ENCODE data around the gene PEX3. TPM values are rescaled to one million over a fixed set of nuclear protein-coding genes. Genes with fewer than 3 reads are reported as not detected.

Gene PEX3
- total and polyA plus RNA-seq, 3 experiments from 2014 or later: 18.0 to 23.6 (median 20.4) TPM

DNA sequence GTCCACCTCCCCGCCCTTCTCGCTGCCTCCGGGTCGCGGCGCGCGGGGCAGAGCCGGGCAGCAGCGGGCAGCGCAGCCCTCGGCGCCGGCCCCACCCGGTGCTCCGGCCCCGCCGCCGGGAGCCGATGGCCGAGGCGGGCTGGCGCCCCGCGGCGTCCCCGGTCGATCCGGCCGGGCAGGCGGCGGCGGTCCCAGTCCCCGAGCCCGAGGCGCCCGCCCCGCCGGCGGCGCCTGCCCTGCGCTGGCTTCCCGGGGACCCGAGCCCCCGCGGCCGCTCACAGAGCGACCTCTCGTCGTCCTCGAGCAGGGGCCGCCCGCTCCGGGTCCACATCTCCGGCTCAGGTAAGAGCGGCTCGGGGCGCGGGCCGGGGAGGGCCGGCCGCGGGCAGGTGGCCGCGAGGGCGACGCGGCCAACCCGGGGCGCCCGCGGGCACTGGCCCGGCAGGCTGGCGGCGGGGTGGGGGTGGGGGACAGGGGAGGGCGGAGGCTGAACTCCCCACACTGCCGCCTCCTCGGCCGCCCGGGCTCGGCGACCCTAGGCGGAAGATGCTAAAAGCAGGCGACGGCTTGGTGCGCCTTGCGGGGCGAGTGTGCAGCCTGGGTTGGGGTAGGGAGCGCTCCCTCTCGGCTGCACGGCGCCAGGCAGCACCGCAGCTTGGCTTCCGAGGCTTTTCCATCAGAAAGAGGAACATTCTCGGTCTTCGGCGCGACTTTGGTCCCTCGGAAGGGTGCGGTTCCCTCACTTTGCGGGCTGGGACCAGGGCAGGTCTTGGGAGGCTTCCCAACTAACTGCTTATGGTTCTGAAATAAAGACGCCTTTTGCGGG is 86.5 kb downstream of the PEX3 start:
- POLR2A ChIA-PET: interaction anchor here (0.7 to 1.5 kb wide), 5 partner anchors 19 to 307 kb away, joined by 3 to 6 read pairs (median 3); partner anchors contain the start of genes ADAT2, FUCA2 and PEX3
- peak overlapping the region; percentile 86 to 98 (median 93) for H3K4me3 Mint-ChIP-seq

DNA sequence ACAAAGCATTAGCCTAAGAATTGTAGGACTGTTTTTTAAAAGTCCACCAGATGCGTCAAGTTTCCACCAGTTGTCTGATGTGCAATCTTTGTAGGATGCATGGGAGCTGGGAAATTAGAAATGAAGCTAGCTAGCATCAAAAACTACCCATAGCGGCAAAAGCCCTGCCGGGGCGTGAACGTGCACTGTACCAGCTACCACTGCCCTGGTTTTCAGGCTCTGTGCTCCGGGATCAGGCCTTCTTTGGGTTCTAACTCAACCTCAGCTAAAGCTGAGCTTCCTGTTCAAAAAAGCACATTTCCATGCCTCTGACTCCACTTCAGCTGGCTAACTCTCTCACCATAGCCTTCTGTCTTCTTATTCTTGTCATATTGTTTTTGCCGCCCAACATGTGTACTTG is 87.8 kb downstream of the PEX3 start:
- Mint-ChIP-seq H3K27ac (peak overlapping the region; percentile 91 to 98 (median 96)), H3K4me1 (peaks cover 56 to 67% (median 61%) of the 10 kb centered on the region in 3 donors), H3K9me3 (no peaks in the 10 kb centered on the region), H3K36me3 (peaks cover 0 to 13% (median 0%) of the 10 kb centered on the region in 3 donors), H3K27me3 (peaks cover 0 to 1% of the 10 kb centered on the region in 2 donors), H3K4me3 (peak overlapping the region; percentile 85 to 96 (median 90))
- ChIA-PET POLR2A (interaction anchor here (0.8 to 1.6 kb wide), 4 partner anchors 9 to 525 kb away, joined by 3 to 5 read pairs (median 4); partner anchors contain the start of gene FUCA2), CTCF (interaction anchor here (1.0 to 2.3 kb wide), 4 partner anchors 8 to 475 kb away, joined by 3 to 7 read pairs (median 6); no protein-coding TSS in a partner anchor)
- Histone ChIP-seq H3K27me3 (ENCODE audit: insufficient read depth, low read length, poor library complexity, severe bottlenecking) (no peaks in the 10 kb centered on the region), H3K4me1 (ENCODE audit: insufficient read depth, low read length) (peaks cover 66% of the 10 kb centered on the region), H3K9me3 (ENCODE audit: low read length) (no peaks in the 10 kb centered on the region), H3K27ac (ENCODE audit: low read depth, low read length) (peak overlapping the region; percentile 41), H3K4me3 (ENCODE audit: low read length) (peak overlapping the region; percentile 63), H3K36me3 (ENCODE audit: insufficient read depth, low read length) (no peaks in the 10 kb centered on the region)
- no peak for DNase-seq

More for the DNA sequence above, 86.5 kb downstream of the PEX3 start:
- no peaks in the 10 kb centered on the region for H3K36me3 ChIP-seq (ENCODE audit: insufficient read depth, low read length)
- peaks cover 0 to 13% (median 0%) of the 10 kb centered on the region in 3 donors for H3K36me3 Mint-ChIP-seq
- CTCF ChIA-PET: interaction anchor here (0.7 to 2.3 kb wide), 14 partner anchors 9 to 477 kb away, joined by 3 to 15 read pairs (median 3); no protein-coding TSS in a partner anchor
- H3K27ac Mint-ChIP-seq: peak overlapping the region; percentile 91 to 98 (median 96)
- H3K4me3 ChIP-seq (ENCODE audit: low read length): peak overlapping the region; percentile 63
- H3K9me3 ChIP-seq (ENCODE audit: low read length): no peaks in the 10 kb centered on the region
- peak; percentile 45 to 71 (median 48) for DNase-seq
- H3K4me1 ChIP-seq (ENCODE audit: insufficient read depth, low read length): peaks cover 53% of the 10 kb centered on the region
- peaks cover 43 to 54% (median 48%) of the 10 kb centered on the region in 3 donors for H3K4me1 Mint-ChIP-seq
- H3K9me3 Mint-ChIP-seq: no peaks in the 10 kb centered on the region
- peak overlapping the region; percentile 41 for H3K27ac ChIP-seq (ENCODE audit: low read depth, low read length)
- H3K27me3 Mint-ChIP-seq: peaks cover 0 to 1% of the 10 kb centered on the region in 2 donors
- no peaks in the 10 kb centered on the region for H3K27me3 ChIP-seq (ENCODE audit: insufficient read depth, low read length, poor library complexity, severe bottlenecking)

DNA sequence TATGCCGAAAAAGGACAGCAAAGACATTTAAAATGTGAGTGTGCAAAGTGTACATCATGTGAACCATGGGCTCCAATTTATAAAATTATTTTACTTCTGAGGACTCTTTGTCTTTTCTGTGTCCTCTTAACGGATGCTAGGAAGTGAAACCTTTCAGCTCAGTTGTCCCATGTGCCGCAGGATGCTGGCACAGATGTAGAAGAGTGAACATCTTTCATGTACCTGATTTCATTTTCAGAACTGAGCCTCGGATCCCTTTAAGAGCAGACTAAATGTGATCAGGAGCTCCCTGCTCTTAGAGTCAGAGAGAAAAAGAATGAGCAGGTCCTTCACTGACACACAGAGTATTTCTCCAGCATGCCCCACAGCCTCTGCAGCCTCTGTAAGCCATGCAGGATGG is 88.5 kb downstream of the PEX3 start:
- Histone ChIP-seq H3K4me3 (ENCODE audit: low read length) (peak overlapping the region; percentile 63), H3K27ac (ENCODE audit: low read depth, low read length) (peak overlapping the region; percentile 41), H3K36me3 (ENCODE audit: insufficient read depth, low read length) (no peaks in the 10 kb centered on the region), H3K9me3 (ENCODE audit: low read length) (no peaks in the 10 kb centered on the region), H3K4me1 (ENCODE audit: insufficient read depth, low read length) (peaks cover 74% of the 10 kb centered on the region), H3K27me3 (ENCODE audit: insufficient read depth, low read length, poor library complexity, severe bottlenecking) (no peaks in the 10 kb centered on the region)
- POLR2A ChIA-PET: interaction anchor here (0.8 to 1.6 kb wide), 2 partner anchors 10 to 525 kb away, joined by 3 to 5 read pairs; no protein-coding TSS in a partner anchor
- Mint-ChIP-seq H3K4me3 (peak overlapping the region; percentile 85 to 96 (median 90)), H3K27ac (peak overlapping the region; percentile 91 to 98 (median 96)), H3K27me3 (peaks cover 0 to 1% of the 10 kb centered on the region in 2 donors), H3K4me1 (peaks cover 62 to 74% (median 68%) of the 10 kb centered on the region in 3 donors), H3K36me3 (peaks cover 0 to 13% (median 0%) of the 10 kb centered on the region in 3 donors), H3K9me3 (no peaks in the 10 kb centered on the region)
- DNase-seq: no peak
- CTCF ChIA-PET: interaction anchor here (1.0 to 2.3 kb wide), 4 partner anchors 7 to 475 kb away, joined by 3 to 7 read pairs (median 6); no protein-coding TSS in a partner anchor

DNA sequence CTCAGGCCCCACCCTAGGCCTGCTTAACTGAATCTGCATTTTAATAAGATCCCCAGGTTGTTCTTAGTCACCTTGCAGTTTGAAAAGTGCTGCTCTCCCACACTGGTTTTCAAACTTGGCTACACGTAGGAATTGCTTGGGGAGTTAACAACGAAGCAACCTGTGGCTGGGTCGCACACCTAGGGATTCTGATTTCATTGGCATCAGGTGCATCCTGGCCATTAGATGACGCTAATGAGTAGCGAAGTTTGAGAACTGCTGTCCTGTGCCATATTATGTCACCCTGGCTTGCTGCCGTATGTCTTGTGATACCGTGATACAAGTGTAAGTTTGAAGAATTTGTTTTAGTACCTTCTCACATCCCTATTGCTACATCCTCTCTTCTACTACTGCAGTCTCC is 89.1 kb downstream of the PEX3 start:
- no peaks in the 10 kb centered on the region for H3K9me3 Mint-ChIP-seq
- Histone ChIP-seq H3K4me3 (ENCODE audit: low read length) (peak overlapping the region; percentile 63), H3K36me3 (ENCODE audit: insufficient read depth, low read length) (no peaks in the 10 kb centered on the region), H3K27me3 (ENCODE audit: insufficient read depth, low read length, poor library complexity, severe bottlenecking) (no peaks in the 10 kb centered on the region), H3K4me1 (ENCODE audit: insufficient read depth, low read length) (peaks cover 80% of the 10 kb centered on the region), H3K9me3 (ENCODE audit: low read length) (no peaks in the 10 kb centered on the region), H3K27ac (ENCODE audit: low read depth, low read length) (peak overlapping the region; percentile 7)
- POLR2A ChIA-PET: interaction anchor here (1.6 kb wide), 1 partner anchor 10 kb away, joined by 5 read pairs; no protein-coding TSS in a partner anchor
- no peak for DNase-seq
- H3K27me3 Mint-ChIP-seq: peaks cover 0 to 1% of the 10 kb centered on the region in 2 donors
- H3K4me1 Mint-ChIP-seq: peaks cover 66 to 79% (median 75%) of the 10 kb centered on the region in 3 donors
- CTCF ChIA-PET: interaction anchor here (2.3 kb wide), 1 partner anchor 26 kb away, joined by 7 read pairs; no protein-coding TSS in a partner anchor
- peak overlapping the region; percentile 85 to 96 (median 90) for H3K4me3 Mint-ChIP-seq
- H3K36me3 Mint-ChIP-seq: peaks cover 0 to 13% (median 0%) of the 10 kb centered on the region in 3 donors
- peak overlapping the region; percentile 91 to 98 (median 96) for H3K27ac Mint-ChIP-seq

DNA sequence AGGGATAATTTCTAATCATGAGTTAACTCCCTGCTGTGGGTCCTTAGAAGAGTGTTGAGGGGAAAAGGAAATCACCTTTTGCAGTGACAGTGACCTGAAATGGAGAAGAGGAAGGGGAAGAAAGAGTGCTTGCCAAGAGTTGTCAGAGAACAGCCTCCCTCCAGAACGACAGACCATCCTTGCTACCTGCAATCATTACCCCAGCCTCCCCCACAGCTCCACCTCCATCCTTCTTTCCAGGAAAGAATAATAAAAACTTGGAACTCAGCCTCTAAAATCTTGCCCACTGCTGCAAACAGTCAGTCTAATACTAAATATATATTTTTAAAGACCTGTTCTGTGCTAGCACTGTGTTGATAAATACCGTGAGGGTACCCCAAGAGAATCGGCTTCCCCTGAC is 89.6 kb downstream of the PEX3 start:
- peaks cover 67 to 79% (median 78%) of the 10 kb centered on the region in 3 donors for H3K4me1 Mint-ChIP-seq
- Histone ChIP-seq H3K4me3 (ENCODE audit: low read length) (no peak overlapping the region), H3K4me1 (ENCODE audit: insufficient read depth, low read length) (peaks cover 84% of the 10 kb centered on the region), H3K27ac (ENCODE audit: low read depth, low read length) (no peak overlapping the region), H3K9me3 (ENCODE audit: low read length) (no peaks in the 10 kb centered on the region), H3K27me3 (ENCODE audit: insufficient read depth, low read length, poor library complexity, severe bottlenecking) (no peaks in the 10 kb centered on the region), H3K36me3 (ENCODE audit: insufficient read depth, low read length) (no peaks in the 10 kb centered on the region)
- peak overlapping the region; percentile 85 to 96 (median 90) for H3K4me3 Mint-ChIP-seq
- peaks cover 0 to 1% of the 10 kb centered on the region in 2 donors for H3K27me3 Mint-ChIP-seq
- H3K27ac Mint-ChIP-seq: peak overlapping the region; percentile 91 to 98 (median 96)
- no peak for DNase-seq
- H3K9me3 Mint-ChIP-seq: no peaks in the 10 kb centered on the region
- CTCF ChIA-PET: interaction anchor here (1.0 to 1.5 kb wide), 2 partner anchors 17 to 27 kb away, joined by 3 to 4 read pairs; no protein-coding TSS in a partner anchor
- H3K36me3 Mint-ChIP-seq: peaks cover 0 to 13% (median 0%) of the 10 kb centered on the region in 3 donors
- POLR2A ChIA-PET: no interaction called here

Other genes starting within 250 kb of the PEX3 start
- gene ADAT2, start 110 bp upstream of the PEX3 start, total RNA-seq: 10 to 100 TPM; 19.6 to 20.6 TPM
- 0.89 TPM for gene ADAT2, start 110 bp upstream of the PEX3 start, polyA plus RNA-seq
- 10 to 100 TPM; 12.3 to 13.2 TPM for gene FUCA2, start 60.9 kb downstream of the PEX3 start, total RNA-seq
- 14.2 TPM for gene FUCA2, start 60.9 kb downstream of the PEX3 start, polyA plus RNA-seq
- 10 to 100 TPM; 27.8 to 29.1 TPM for gene PHACTR2, start 227.2 kb downstream of the PEX3 start, total RNA-seq
- gene PHACTR2, start 227.2 kb downstream of the PEX3 start, polyA plus RNA-seq: 42.1 TPM